ENCODE data around the gene KCNG1.

KCNG1 gene

DNA sequence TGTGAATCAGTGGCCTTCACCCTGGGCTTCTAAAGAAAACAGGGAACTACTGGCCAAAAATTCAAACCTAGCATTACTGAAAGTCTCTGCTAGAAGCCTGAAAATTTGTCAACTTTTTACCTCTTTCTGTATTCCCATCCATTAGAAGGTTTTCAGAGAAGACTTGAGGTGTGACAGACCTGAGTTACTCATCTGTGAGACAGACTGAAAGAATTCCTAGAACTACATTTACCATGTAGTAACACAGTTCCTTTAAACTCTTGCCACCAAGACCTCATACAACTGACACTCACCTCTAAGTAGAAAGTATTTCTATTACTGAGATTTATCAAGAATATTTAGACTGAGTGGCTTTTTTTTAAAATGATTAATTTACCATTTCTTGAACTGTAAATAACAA, 69.1 kb downstream of the KCNG1 start:
- Histone ChIP-seq H3K9me3 (ENCODE audit: control insufficient read depth in 2 of 2, low read length in 2 of 2) (no peaks in the 10 kb centered on the region), H3K4me1 (ENCODE audit: control insufficient read depth in 2 of 2, insufficient read depth in 2 of 2, low read length in 2 of 2) (peaks cover 7 to 10% of the 10 kb centered on the region in 2 donors), H3K27me3 (ENCODE audit: control insufficient read depth in 2 of 2, insufficient read depth in 2 of 2, low read length in 2 of 2) (no peaks in the 10 kb centered on the region), H3K27ac (ENCODE audit: low read depth in 2 of 2, low read length in 2 of 2) (no peak overlapping the region), H3K9ac (ENCODE audit: low read depth in 1 of 2, low read length in 2 of 2) (no peak overlapping the region), H3K36me3 (ENCODE audit: control insufficient read depth in 2 of 2, insufficient read depth in 2 of 2, low read length in 2 of 2) (peaks cover 30 to 42% of the 10 kb centered on the region in 2 donors), H3K4me3 (ENCODE audit: low read length in 2 of 2) (no peak overlapping the region)

Measured in mucosa of rectum (tissue), 2 donors.